ENCODE results near the gene RNF138.
"Not testable (repeated sequence)": the region's sequence is repeated elsewhere in the genome, so short reads cannot be mapped to it uniquely, and the experiment has no call there.

Gene RNF138

DNA sequence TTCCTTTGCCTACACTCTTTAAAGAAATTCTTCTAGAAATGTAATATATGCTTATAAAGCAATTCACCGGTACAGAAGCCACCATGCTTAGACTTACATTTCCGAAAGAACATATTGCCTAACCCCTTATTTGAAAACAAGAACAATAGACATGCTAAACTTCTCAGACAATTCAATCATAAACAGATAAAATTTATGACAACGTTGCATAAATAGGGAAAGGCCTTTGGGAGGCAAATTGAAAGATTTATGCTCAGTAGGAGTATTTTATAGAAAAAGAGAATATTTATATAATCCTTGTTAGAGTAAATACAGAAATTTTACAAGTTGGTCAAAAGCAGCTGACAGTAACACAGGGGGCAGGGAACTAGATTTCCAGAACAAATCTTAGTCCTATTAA lies 82.0 kb downstream of the RNF138 start:
- TF ChIP-seq, protein P1, sequence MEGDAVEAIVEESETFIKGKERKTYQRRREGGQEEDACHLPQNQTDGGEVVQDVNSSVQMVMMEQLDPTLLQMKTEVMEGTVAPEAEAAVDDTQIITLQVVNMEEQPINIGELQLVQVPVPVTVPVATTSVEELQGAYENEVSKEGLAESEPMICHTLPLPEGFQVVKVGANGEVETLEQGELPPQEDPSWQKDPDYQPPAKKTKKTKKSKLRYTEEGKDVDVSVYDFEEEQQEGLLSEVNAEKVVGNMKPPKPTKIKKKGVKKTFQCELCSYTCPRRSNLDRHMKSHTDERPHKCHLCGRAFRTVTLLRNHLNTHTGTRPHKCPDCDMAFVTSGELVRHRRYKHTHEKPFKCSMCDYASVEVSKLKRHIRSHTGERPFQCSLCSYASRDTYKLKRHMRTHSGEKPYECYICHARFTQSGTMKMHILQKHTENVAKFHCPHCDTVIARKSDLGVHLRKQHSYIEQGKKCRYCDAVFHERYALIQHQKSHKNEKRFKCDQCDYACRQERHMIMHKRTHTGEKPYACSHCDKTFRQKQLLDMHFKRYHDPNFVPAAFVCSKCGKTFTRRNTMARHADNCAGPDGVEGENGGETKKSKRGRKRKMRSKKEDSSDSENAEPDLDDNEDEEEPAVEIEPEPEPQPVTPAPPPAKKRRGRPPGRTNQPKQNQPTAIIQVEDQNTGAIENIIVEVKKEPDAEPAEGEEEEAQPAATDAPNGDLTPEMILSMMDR (IDR thresholded peaks at IDR 0.05; ENCODE audit: borderline replicate concordance, insufficient read depth, low read depth, low read length): no peak
- no peak overlapping the region for H3K4me3 ChIP-seq (ENCODE audit: low read depth, low read length)

DNA sequence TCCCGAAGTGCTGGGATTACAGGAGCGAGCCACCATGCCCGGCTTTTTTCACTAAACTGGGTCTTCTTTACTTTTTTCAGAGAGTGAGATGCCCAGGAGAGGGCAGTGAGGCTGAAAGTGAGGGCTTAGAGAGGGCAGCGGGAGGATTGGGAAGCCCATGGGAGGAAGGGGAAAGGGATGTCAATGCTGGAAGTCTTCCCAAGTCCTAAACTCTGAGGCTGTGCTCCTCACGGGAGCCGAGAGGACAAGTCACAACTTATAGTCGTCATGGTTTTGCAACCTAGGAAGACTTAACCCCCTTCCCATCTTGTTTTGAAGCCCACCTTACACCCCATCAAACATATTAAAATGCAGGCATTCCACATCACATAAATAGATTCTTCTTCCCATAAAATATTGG lies 83.0 kb downstream of the RNF138 start:
- TF ChIP-seq, protein P1 (IDR thresholded peaks at IDR 0.05; ENCODE audit: borderline replicate concordance, insufficient read depth, low read depth, low read length): no peak
- no peak overlapping the region for H3K4me3 ChIP-seq (ENCODE audit: low read depth, low read length)

DNA sequence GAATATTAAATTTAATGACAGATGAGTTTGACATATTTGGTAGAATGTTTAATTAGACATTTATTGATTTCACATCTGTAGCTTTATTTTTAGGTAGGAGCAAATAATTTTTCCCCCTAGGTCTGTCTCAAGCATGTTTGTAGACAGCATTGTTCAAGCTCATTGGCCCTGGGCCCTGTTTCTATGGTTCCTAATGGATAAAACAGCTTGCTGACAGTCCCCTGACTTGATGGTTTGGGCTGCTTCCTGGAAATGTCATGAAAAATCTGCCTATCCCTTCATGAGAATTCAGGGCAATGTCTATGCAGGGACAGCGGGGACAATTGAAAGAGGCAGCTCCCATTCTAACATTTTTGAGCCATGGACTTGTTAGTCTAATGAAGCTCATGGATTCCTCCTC lies 83.6 kb downstream of the RNF138 start:
- no peak overlapping the region for H3K4me3 ChIP-seq (ENCODE audit: low read depth, low read length)
- TF ChIP-seq, protein P1 (IDR thresholded peaks at IDR 0.05; ENCODE audit: borderline replicate concordance, insufficient read depth, low read depth, low read length): no peak

DNA sequence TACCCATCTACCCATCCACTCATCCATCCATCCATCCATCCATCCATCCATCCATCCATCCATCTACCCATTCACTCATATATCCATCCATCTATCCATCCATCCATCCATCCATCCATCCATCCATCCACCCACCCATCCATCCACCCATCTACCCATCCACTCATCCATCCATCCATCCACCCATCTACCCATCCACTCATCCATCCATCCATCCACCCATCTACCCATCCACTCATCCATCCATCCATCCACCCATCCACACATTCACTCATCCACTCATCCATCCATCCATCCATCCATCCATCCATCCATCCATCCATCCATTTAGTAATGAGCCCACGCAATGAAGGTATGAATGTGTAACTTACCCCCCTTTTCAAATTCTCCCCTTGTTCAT lies 85.1 kb downstream of the RNF138 start:
- H3K4me3 ChIP-seq (ENCODE audit: low read depth, low read length): not testable (repeated sequence)

DNA sequence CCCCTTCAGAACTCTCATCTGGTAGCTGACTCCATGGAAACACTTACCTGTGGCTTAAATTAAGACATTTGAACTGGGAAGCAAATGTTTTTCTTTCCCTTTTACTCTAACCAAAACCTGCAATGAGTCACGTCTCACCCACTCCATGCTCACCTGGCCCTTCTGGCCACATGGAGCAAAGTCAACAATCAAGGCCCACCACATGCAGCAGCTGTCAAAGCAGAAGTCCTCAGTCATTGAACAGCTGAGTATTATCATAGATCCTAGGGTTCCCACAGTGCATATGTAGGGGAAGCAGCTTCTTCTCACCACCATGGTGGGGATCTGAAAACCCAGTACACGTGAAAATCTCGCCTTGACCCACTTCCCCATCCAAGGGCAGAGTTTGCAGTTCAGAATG lies 85.9 kb downstream of the RNF138 start:
- TF ChIP-seq, protein P1 (IDR thresholded peaks at IDR 0.05; ENCODE audit: borderline replicate concordance, insufficient read depth, low read depth, low read length): no peak
- no peak overlapping the region for H3K4me3 ChIP-seq (ENCODE audit: low read depth, low read length)

All from GM12875 (cell line).